CMK (cell line): ENCODE results near the gene VPS39.
A peak's percentile ranks its signal among the peaks of the same experiment; 100 is the strongest.

ENCODE experiments used
- DNase-seq: peaks from one replicate; pipeline ENCODE4 v3.0.0-alpha.2; 2010; ENCODE audit warnings: low read depth

VPS39 gene

DNA sequence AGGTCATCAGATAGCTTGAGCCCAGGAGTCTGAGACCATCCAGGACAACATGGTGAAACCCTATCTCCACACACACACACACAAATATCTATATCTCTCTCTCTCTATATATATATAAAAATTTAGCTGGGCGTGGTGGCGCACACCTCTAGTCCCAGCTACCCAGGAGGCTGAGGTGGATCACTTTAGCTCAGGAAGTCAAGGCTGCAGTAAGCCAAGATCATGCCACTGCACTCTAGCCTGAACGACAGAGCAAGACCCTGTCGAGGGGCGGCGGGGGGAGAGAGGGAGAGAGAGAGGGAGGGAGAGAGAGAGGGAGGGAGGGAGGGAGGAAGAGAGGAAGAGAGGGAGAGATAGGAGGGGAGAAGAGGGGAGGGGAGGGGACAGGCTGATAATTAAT, 79.6 kb downstream of the VPS39 start:
- no peak for DNase-seq

DNA sequence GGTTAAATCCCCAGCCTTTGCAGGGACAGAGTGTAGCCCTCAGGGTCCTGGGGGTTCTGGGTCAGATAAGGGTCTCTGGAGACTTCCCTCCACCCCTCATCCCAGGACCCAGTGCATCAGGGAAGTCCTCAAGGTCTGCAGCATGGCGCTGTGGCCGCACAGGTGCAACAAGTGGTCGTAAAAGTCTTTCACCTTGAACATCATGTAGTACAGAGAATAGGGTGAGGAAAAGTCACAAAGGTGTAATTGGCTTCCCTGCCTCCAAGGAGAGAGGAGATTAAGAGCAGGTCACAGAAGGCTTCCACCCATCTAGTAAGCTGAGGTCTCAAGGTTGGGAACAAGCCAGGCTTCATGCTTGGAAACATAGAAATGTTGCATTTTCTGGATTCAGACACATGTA, 84.6 kb downstream of the VPS39 start:
- DNase-seq: no peak

DNA sequence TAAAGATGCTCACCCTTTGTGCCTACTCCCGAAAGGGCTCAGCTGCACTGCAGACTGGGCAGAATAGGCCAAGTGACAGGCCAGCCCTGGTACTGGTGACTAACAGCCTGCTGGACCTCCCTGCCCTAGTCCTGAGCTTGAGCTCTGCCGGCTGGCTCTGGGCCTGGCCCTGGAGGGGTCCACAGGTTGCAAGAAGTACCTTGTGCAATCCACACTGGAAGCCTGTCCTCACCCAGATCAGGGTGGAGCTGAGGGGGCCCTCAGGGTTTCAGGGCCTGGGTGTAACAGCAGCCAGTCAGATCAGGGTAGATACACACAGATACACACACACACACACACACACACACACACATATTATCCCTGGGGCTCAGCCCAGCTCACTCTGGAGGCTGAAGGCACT, 86.4 kb downstream of the VPS39 start:
- no peak for DNase-seq

DNA sequence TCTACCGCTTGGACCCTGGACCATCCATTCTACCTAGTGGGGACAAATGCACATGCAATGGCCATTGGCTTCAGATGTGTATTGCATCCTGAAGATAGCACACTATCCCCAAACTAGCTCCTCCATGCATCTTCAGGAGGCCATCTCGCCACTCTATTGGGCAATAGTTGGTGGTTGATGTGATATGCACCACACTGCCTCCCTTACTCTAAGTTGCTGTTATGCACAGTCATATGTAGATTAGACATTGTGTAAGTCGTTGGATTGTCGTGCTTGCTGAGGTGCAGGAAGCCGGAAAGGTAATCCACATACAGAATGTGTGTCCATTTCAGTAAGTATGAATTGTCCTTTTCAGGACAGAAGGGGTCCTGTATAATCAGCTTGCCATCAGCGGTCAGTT, 87.1 kb downstream of the VPS39 start:
- DNase-seq: no peak

DNA sequence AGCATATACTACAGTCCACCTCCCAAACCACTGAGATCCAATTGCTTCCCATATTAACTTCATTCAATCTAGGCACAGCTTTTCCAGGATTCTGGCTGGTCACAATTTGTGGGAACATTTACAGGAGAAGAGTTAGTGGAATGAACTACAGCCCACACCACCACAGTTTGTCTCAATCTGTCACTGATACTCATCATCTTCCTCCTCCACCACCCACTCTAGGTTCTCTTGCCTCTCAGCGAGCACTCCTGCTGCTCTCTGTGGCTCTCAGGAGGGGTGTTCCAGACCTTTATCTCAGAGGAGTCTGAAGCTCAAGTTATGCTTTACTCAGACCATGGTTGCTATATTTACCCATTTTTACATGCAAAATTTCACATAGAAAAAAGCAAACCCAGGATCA, 87.8 kb downstream of the VPS39 start:
- DNase-seq: no peak

DNA sequence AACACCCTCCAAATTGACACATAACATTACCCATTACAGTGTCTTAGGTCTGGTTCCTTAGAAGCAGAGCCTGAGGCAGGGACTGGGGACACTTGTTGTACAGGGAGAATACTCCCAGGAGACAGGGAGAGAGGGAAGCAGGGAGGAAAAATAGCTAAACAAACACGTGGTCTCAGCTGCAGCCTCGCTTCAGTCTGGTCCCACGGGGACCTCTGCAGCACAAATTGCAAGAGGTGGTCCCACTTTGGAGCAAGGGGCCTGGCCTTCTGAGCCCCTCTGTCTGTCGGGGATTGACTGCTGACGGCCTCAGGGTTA, 88.7 kb downstream of the VPS39 start:
- no peak for DNase-seq

DNA sequence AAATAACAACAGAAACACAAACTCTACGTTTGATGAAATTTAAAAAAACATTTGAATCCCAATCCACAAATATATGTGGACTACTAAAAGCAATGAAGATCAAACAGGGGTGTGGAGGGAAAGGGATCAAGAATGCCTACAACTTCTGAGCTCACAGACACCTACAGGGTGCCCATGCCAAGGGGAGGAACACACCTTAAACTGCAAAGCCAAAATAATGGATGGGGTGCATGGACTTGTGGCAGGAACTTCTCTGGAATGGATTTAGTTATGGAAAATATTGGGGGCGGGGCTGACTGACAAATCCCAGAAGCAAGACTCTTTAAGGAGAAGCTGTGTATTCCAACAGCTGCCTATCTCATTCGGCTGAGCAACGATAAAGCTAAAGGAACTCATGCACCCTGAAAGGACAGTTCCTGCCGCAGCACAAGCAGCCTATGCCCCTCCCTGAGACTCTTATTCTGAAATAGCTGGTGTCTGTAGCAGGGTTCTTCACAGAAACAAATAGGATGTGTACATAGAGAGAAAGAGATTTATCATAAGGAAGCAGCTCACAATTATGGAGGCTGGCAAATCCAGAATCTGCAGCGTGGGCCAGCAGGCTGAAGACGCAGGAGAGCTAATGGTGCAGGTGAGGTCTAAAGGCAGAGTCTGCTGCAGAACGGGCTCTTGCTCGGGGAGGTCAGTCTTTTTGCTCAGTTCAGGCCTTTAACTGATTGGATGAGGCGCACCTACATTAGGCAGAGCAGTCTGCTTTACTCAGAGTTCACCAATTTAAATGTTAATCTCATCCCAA, 89.3 kb downstream of the VPS39 start:
- DNase-seq: peak; percentile 17

DNA sequence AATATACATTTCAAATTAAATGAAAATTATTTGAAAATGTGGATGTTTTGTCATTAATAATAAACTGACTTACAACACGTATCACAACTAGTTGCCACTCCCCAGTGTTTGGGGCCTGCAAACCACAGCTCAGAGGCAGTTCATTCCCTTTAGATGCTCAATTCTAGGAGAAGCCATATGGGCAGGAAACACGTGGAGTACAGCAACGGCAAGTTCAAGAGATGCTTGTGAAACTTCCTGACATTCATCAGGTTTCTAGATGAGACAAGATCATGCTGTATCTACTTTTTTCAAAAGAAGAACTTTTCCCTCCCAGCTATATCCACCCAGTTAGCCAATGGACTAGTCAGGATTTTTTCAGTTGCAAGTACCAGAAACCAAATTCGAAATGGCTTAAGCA, 96.2 kb downstream of the VPS39 start:
- no peak for DNase-seq

DNA sequence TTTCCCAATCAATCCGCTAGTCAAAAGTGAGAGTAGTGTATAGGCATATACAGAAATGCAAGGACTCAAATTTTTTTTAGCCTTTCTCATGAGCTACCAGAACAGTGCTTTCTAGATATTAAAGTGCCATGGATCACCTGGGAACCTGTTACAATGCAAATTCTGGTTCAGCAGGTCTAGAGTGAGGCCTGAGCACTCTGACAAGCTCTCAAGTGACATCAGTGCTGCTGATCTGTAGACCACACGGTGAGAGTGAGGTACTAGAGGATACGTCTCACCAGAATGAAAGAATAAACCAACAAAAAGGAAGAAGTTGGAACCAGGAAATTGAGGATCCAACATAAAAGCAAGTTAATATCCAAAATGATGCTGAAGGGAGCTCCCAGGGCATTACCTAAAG, 97.7 kb downstream of the VPS39 start:
- DNase-seq: no peak

DNA sequence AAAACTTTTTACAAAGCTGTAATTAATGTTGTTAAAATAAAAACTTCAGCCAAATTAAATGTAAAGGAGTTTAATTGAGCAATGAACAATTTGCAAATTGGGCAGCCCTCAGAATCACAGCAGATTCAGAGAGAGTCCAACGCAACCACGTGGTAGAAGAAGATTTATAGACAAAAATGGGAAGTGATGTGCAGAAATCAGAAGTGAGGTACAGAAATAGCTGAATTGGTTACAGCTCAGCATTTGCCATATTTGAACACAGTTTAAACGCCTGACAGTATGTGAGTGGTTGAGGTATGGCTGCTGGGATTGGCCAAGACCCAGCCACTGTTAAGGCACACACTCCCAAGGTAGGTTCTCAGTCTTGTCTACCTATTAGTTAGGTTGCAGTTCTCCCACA, 99.3 kb downstream of the VPS39 start:
- DNase-seq: no peak
